Measurements from ENCODE around the gene IP6K1. TPM values are rescaled to one million over a fixed set of nuclear protein-coding genes. Genes with fewer than 3 reads are reported as not detected.

IP6K1 gene
- total RNA-seq, 1 experiment from 2014 or later: 32.2 TPM

DNA sequence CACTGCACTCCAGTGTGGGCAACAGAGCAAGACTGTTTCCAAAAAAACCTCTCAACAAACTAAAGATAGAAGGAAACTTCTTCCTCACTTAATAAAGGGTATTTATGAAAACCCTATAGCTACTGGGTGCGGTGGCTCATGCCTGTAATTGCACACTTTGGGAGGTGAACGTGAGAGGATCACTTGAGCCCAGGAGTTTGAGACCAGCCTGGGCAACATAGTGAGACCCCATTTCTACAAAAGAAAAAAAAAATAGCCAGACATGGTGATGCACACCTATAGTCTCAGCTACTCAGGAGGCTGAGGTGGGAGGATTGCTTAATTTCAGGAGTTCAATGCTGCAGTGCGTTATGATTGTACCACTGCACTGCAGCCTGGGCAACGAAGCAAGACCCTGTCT is 22.4 kb downstream of the IP6K1 start:
- CTCF ChIA-PET: no interaction called here

DNA sequence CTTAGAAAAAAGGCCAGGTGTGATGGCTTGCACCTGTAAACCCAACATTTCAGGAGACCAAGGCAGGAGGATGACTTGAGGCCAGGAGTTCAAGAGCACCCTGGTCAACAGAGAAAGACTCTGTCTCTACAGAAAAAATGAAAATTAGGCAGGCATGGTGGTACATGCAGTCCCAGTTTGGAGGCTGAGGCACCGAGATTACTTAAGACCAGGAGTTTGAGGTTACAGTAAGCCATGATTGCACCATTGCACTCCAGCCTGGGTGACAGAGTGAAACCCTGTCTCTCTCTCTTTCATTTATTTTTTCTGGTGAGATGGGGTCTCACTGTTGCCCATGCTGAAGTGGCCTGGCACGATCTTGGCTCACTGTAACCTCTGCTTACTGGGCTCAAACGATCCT is 24.7 kb downstream of the IP6K1 start:
- no peak for DNase-seq (ENCODE audit: low spot score)
- Mint-ChIP-seq H3K4me1 (no peaks in the 10 kb centered on the region), H3K27ac (no peak overlapping the region), H3K36me3 (no peaks in the 10 kb centered on the region; the same call in 1 of the 2 replicates), H3K9me3 (no peaks in the 10 kb centered on the region), H3K27me3 (ENCODE audit: low read depth) (no peaks in the 10 kb centered on the region), H3K4me3 (no peak overlapping the region)
- ChIA-PET POLR2A (no interaction called here), CTCF (interaction anchor here (1.6 kb wide), 1 partner anchor 149 kb away, joined by 3 read pairs; no protein-coding TSS in a partner anchor)
- no peak for ATAC-seq
- TF ChIP-seq ESRRA (CRISPR knock-in tag; IDR thresholded peaks at IDR 0.05; ENCODE audit: borderline replicate concordance): no peak
- TF ChIP-seq ZNF396 (CRISPR knock-in tag; IDR thresholded peaks at IDR 0.05; ENCODE audit: borderline replicate concordance): no peak
- no peak for TF ChIP-seq ZNF263 (CRISPR knock-in tag; IDR thresholded peaks at IDR 0.05; ENCODE audit: low read depth)

More for the DNA sequence above, 22.4 kb downstream of the IP6K1 start:
- POLR2A ChIA-PET: no interaction called here
- ATAC-seq: no peak
- no peaks in the 10 kb centered on the region; the same call in 1 of the 2 replicates for H3K36me3 Mint-ChIP-seq
- no peak for DNase-seq (ENCODE audit: low spot score)
- H3K9me3 Mint-ChIP-seq: no peaks in the 10 kb centered on the region
- H3K4me1 Mint-ChIP-seq: no peaks in the 10 kb centered on the region
- H3K27ac Mint-ChIP-seq: no peak overlapping the region
- no peaks in the 10 kb centered on the region for H3K27me3 Mint-ChIP-seq (ENCODE audit: low read depth)
- no peak overlapping the region for H3K4me3 Mint-ChIP-seq
- TF ChIP-seq KAT7 (CRISPR knock-in tag; IDR thresholded peaks at IDR 0.05; ENCODE audit: borderline replicate concordance): no peak
- no peak for TF ChIP-seq CREB1 (CRISPR knock-in tag; IDR thresholded peaks at IDR 0.05)
- TF ChIP-seq ZNF671 (CRISPR knock-in tag; IDR thresholded peaks at IDR 0.05): no peak
- no peak for TF ChIP-seq ATF1 (CRISPR knock-in tag; IDR thresholded peaks at IDR 0.05)
- 0 out of 2 replicates have a peak, but pooled peaks have one; percentile 36 for TF ChIP-seq ZNF121 (CRISPR knock-in tag; IDR thresholded peaks at IDR 0.05)
- TF ChIP-seq GABPB1 (CRISPR knock-in tag; IDR thresholded peaks at IDR 0.05): no peak
- TF ChIP-seq MXD4 (CRISPR knock-in tag; IDR thresholded peaks at IDR 0.05; ENCODE audit: borderline replicate concordance): no peak
- TF ChIP-seq CBFB (CRISPR knock-in tag; IDR thresholded peaks at IDR 0.05; ENCODE audit: low read depth): no peak

DNA sequence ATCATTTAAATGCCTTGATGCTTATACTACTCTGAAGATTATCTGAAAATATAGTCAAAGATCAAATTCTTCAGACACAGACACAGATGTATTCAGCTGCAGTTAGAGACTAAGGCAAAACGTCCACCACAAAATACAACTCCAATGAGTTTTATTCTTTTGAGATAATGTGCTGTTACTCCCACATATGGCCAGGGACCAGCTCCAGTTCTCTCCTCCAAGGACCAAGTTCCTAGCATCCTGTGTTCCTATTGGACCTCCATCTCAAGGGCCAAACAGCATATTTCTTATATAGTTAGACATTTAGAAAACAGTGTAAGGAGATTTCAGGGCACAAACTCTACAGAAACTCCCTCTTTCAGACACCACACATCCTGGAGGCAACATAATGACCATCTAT is 27.1 kb downstream of the IP6K1 start:
- TF ChIP-seq, protein P1, sequence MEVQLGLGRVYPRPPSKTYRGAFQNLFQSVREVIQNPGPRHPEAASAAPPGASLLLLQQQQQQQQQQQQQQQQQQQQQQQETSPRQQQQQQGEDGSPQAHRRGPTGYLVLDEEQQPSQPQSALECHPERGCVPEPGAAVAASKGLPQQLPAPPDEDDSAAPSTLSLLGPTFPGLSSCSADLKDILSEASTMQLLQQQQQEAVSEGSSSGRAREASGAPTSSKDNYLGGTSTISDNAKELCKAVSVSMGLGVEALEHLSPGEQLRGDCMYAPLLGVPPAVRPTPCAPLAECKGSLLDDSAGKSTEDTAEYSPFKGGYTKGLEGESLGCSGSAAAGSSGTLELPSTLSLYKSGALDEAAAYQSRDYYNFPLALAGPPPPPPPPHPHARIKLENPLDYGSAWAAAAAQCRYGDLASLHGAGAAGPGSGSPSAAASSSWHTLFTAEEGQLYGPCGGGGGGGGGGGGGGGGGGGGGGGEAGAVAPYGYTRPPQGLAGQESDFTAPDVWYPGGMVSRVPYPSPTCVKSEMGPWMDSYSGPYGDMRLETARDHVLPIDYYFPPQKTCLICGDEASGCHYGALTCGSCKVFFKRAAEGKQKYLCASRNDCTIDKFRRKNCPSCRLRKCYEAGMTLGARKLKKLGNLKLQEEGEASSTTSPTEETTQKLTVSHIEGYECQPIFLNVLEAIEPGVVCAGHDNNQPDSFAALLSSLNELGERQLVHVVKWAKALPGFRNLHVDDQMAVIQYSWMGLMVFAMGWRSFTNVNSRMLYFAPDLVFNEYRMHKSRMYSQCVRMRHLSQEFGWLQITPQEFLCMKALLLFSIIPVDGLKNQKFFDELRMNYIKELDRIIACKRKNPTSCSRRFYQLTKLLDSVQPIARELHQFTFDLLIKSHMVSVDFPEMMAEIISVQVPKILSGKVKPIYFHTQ (CRISPR knock-in tag; IDR thresholded peaks at IDR 0.05): no peak
- TF ChIP-seq, protein P2, sequence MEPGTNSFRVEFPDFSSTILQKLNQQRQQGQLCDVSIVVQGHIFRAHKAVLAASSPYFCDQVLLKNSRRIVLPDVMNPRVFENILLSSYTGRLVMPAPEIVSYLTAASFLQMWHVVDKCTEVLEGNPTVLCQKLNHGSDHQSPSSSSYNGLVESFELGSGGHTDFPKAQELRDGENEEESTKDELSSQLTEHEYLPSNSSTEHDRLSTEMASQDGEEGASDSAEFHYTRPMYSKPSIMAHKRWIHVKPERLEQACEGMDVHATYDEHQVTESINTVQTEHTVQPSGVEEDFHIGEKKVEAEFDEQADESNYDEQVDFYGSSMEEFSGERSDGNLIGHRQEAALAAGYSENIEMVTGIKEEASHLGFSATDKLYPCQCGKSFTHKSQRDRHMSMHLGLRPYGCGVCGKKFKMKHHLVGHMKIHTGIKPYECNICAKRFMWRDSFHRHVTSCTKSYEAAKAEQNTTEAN (CRISPR knock-in tag; IDR thresholded peaks at IDR 0.05): no peak
- TF ChIP-seq, protein P3, sequence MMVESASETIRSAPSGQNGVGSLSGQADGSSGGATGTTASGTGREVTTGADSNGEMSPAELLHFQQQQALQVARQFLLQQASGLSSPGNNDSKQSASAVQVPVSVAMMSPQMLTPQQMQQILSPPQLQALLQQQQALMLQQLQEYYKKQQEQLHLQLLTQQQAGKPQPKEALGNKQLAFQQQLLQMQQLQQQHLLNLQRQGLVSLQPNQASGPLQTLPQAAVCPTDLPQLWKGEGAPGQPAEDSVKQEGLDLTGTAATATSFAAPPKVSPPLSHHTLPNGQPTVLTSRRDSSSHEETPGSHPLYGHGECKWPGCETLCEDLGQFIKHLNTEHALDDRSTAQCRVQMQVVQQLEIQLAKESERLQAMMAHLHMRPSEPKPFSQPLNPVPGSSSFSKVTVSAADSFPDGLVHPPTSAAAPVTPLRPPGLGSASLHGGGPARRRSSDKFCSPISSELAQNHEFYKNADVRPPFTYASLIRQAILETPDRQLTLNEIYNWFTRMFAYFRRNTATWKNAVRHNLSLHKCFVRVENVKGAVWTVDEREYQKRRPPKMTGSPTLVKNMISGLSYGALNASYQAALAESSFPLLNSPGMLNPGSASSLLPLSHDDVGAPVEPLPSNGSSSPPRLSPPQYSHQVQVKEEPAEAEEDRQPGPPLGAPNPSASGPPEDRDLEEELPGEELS (CRISPR knock-in tag; IDR thresholded peaks at IDR 0.05): no peak
- no peak for TF ChIP-seq ETV6 (CRISPR knock-in tag; IDR thresholded peaks at IDR 0.05)
- TF ChIP-seq IRF2 (CRISPR knock-in tag; IDR thresholded peaks at IDR 0.05; ENCODE audit: borderline replicate concordance, low read depth): no peak
- TF ChIP-seq, protein P4, sequence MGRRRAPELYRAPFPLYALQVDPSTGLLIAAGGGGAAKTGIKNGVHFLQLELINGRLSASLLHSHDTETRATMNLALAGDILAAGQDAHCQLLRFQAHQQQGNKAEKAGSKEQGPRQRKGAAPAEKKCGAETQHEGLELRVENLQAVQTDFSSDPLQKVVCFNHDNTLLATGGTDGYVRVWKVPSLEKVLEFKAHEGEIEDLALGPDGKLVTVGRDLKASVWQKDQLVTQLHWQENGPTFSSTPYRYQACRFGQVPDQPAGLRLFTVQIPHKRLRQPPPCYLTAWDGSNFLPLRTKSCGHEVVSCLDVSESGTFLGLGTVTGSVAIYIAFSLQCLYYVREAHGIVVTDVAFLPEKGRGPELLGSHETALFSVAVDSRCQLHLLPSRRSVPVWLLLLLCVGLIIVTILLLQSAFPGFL (CRISPR knock-in tag; IDR thresholded peaks at IDR 0.05; ENCODE audit: borderline replicate concordance): no peak
- TF ChIP-seq JUN (CRISPR knock-in tag; IDR thresholded peaks at IDR 0.05): no peak
- TF ChIP-seq ZNF121 (CRISPR knock-in tag; IDR thresholded peaks at IDR 0.05): no peak
- DNase-seq (ENCODE audit: low spot score) (no peak), ATAC-seq (no peak)
- POLR2A ChIA-PET: interaction anchor here (0.6 kb wide), 1 partner anchor 1829 kb away, joined by 3 read pairs; no protein-coding TSS in a partner anchor
- no peaks in the 10 kb centered on the region for H3K27me3 Mint-ChIP-seq (ENCODE audit: low read depth)
- no peaks in the 10 kb centered on the region; the same call in 1 of the 2 replicates for H3K36me3 Mint-ChIP-seq
- H3K4me1 Mint-ChIP-seq: peaks cover 5% of the 10 kb centered on the region
- CTCF ChIA-PET: no interaction called here
- no peak overlapping the region for H3K4me3 Mint-ChIP-seq
- 0 out of 2 replicates have a peak overlapping the region, but pooled peaks have one; percentile 11 for H3K27ac Mint-ChIP-seq
- H3K9me3 Mint-ChIP-seq: no peaks in the 10 kb centered on the region
